ENCODE results near the gene XIRP1. TPM values are rescaled to one million over a fixed set of nuclear protein-coding genes. Genes with fewer than 3 reads are reported as not detected.

Gene XIRP1
- total RNA-seq (2014; rRNA removed; shearing (Covaris generic)) (not detected in 2 replicates), polyA plus RNA-seq (2016; fragmentation: Nextera tagmentation; extraction: Ambion mirVana) (0.03 TPM in 1 of 2 replicates, not detected in the other)
- long read RNA-seq: 0 reads

GRCh38 chr3:39192490-39193092 is at the start of gene XIRP1:
TSS of gene XIRP1 (minus strand) at chr3:39192595. CDS start at chr3:39189445, 3,150 bp downstream.
- no peaks in the 10 kb centered on the region for H3F3A ChIP-seq (replicated peaks; ENCODE audit: low read depth)
- H3K27me3 ChIP-seq (ENCODE audit: insufficient read depth): no peaks in the 10 kb centered on the region
- TF ChIP-seq ETS1 (IDR thresholded peaks at IDR 0.05): no peak
- TF ChIP-seq JUNB (IDR thresholded peaks at IDR 0.05; ENCODE audit: unreplicated experiment): no peak
- no peak for TF ChIP-seq ZNF114 (CRISPR knock-in tag; IDR thresholded peaks at IDR 0.05)
- TF ChIP-seq ZNF462 (CRISPR knock-in tag; IDR thresholded peaks at IDR 0.05): no peak
- no peak for TF ChIP-seq ZNF331 (CRISPR knock-in tag; IDR thresholded peaks at IDR 0.05; ENCODE audit: low read depth)
- no peak for TF ChIP-seq POLR2AphosphoS5 (IDR thresholded peaks at IDR 0.05; ENCODE audit: low read depth)
- TF ChIP-seq CREB1 (CRISPR knock-in tag; IDR thresholded peaks at IDR 0.05; ENCODE audit: low read depth): no peak
- no peak for TF ChIP-seq CTCF (conservative IDR thresholded peaks at IDR 0.05; ENCODE audit: low read depth in 2 of 2)
- TF ChIP-seq EZH2phosphoT487 (IDR thresholded peaks at IDR 0.05; ENCODE audit: unreplicated experiment): no peak
- no peak for TF ChIP-seq REST (IDR thresholded peaks at IDR 0.05; ENCODE audit: unreplicated experiment)

More at GRCh38 chr3:39192490-39193092, at the start of gene XIRP1:
- Histone ChIP-seq H3K36me3 (ENCODE audit: insufficient read depth) (no peaks in the 10 kb centered on the region), H3K4me2 (no peak within 1 kb of the TSS), H3K27ac (ENCODE audit: low read depth) (no peak within 1 kb of the TSS), H4K20me1 (replicated peaks; ENCODE audit: insufficient read depth) (no peaks in the 10 kb centered on the region), H3K4me3 (no peak within 1 kb of the TSS), H3K9me2 (ENCODE audit: insufficient read depth) (no peaks in the 10 kb centered on the region), H2AFZ (no peak within 1 kb of the TSS), H3K79me2 (replicated peaks; ENCODE audit: insufficient read depth) (no peaks in the 10 kb centered on the region), H3K4me1 (ENCODE audit: insufficient read depth) (peaks cover 3% of the 10 kb centered on the region; the same call in 1 of the 2 replicates)
- Mint-ChIP-seq H3K27me3 (ENCODE audit: insufficient read depth, low read depth, poor library complexity) (peaks cover 13% of the 10 kb centered on the region), H3K4me3 (no peak within 1 kb of the TSS), H3K27ac (no peak within 1 kb of the TSS), H3K36me3 (ENCODE audit: low read depth) (no peaks in the 10 kb centered on the region), H3K4me1 (peaks cover 5% of the 10 kb centered on the region; the same call in 2 of the 3 replicates), H3K9me3 (no peaks in the 10 kb centered on the region)
- ATAC-seq: no peak
- DNase-seq (ENCODE audit: low spot score): no peak

All from GM23338 (cell line).